ENCODE results near the gene FGF22. TPM values are rescaled to one million over a fixed set of nuclear protein-coding genes. Genes with fewer than 3 reads are reported as not detected.

The FGF22 gene
- polyA plus RNA-seq, 2 of the 4 experiments (the other 2 are of a cell fraction), result 0.13 to 1.0 TPM

GRCh38 chr19:685454-685931 is 45.8 kb downstream of the FGF22 start:
- no peak overlapping the region for H3K4me3 ChIP-seq
- ChIA-PET CTCF (interaction anchor here (3.0 kb wide), 1 partner anchor 49 kb away, joined by 17 read pairs; no protein-coding TSS in a partner anchor), POLR2A (interaction anchor here (1.3 kb wide), 1 partner anchor 18 kb away, joined by 5 read pairs; no protein-coding TSS in a partner anchor)
- 85% methylated on average over 25 of the region's 31 CpGs for WGBS (ENCODE audit: missing lambda C conversion rate)
- H3K4me1 ChIP-seq, result peaks cover 14% of the 10 kb centered on the region; the same call in 2 of the 3 replicates
- DNase-seq (ENCODE audit: low read depth in 1 of 2, low spot score in 1 of 2), result no peak
- no peak overlapping the region; a peak in 1 of 6 replicates for H3K27ac ChIP-seq
- ATAC-seq, result 0 out of 6 replicates have a peak, but pooled peaks of 1 of the 2 experiments have one; percentile 1
- TF ChIP-seq NPAS2 (CRISPR knock-in tag; IDR thresholded peaks at IDR 0.05; ENCODE audit: borderline replicate concordance) (no peak), MAX (IDR thresholded peaks at IDR 0.05) (no peak), REST (IDR thresholded peaks at IDR 0.05) (no peak), BHLHE40 (IDR thresholded peaks at IDR 0.05; ENCODE audit: low read depth, low read length) (no peak), ZNF302 (CRISPR knock-in tag; IDR thresholded peaks at IDR 0.05) (no peak), HEYL (CRISPR knock-in tag; IDR thresholded peaks at IDR 0.05) (no peak), HDAC2 (IDR thresholded peaks at IDR 0.05) (no peak), KDM1A (IDR thresholded peaks at IDR 0.05; ENCODE audit: low read depth) (no peak), MAZ (IDR thresholded peaks at IDR 0.05; ENCODE audit: borderline replicate concordance, low read depth, low read length) (no peak), RAD21 (conservative IDR thresholded peaks at IDR 0.05 in 1 of 2, IDR thresholded peaks at IDR 0.05 in 1 of 2) (no peak), ZFP36 (IDR thresholded peaks at IDR 0.05; ENCODE audit: borderline replicate concordance, partially characterized antibody) (no peak), HOXA7 (CRISPR knock-in tag; IDR thresholded peaks at IDR 0.05) (no peak), HOXB5 (CRISPR knock-in tag; IDR thresholded peaks at IDR 0.05) (no peak), ZSCAN20 (CRISPR knock-in tag; IDR thresholded peaks at IDR 0.05) (no peak), RFX5 (IDR thresholded peaks at IDR 0.05) (no peak), KDM5A (IDR thresholded peaks at IDR 0.05) (no peak), FOXS1 (CRISPR knock-in tag; IDR thresholded peaks at IDR 0.05) (no peak), FOSB (CRISPR knock-in tag; IDR thresholded peaks at IDR 0.05) (no peak), ATOH8 (CRISPR knock-in tag; IDR thresholded peaks at IDR 0.05; ENCODE audit: low read depth) (no peak)
- H3K9me3 ChIP-seq, result no peaks in the 10 kb centered on the region
- no peak for FAIRE-seq
- H3K4me2 ChIP-seq, result no peak overlapping the region

- CTCF ChIA-PET, result interaction anchor here (1.0 to 3.0 kb wide), 5 partner anchors 12 to 103 kb away, joined by 3 to 17 read pairs (median 3); no protein-coding TSS in a partner anchor
- ATAC-seq, result peak; percentile 4 to 27; a peak in 3 of 6 replicates
- H3K4me1 ChIP-seq, result peaks cover 10% of the 10 kb centered on the region; the same call in 2 of the 3 replicates
- DNase-seq (ENCODE audit: low read depth in 1 of 2, low spot score in 1 of 2), result no peak
- FAIRE-seq, result no peak
- POLR2A ChIA-PET, result interaction anchor here (1.3 kb wide), 1 partner anchor 17 kb away, joined by 5 read pairs; no protein-coding TSS in a partner anchor
- no peak overlapping the region for H3K4me3 ChIP-seq
- no peak for TF ChIP-seq POLR2AphosphoS2 (conservative IDR thresholded peaks at IDR 0.05; ENCODE audit: low read length)
- TF ChIP-seq TFCP2L1 (CRISPR knock-in tag; IDR thresholded peaks at IDR 0.05), result no peak
- TF ChIP-seq RCOR1 (IDR thresholded peaks at IDR 0.05; ENCODE audit: low read depth, low read length), result no peak
- TF ChIP-seq BCL3 (IDR thresholded peaks at IDR 0.05), result no peak
- TF ChIP-seq HOXA7 (CRISPR knock-in tag; IDR thresholded peaks at IDR 0.05), result no peak
- TF ChIP-seq HEYL (CRISPR knock-in tag; IDR thresholded peaks at IDR 0.05), result no peak
- no peak for TF ChIP-seq POLR2A (IDR thresholded peaks at IDR 0.05; ENCODE audit: low read length)
- no peak for TF ChIP-seq GATA3 (IDR thresholded peaks at IDR 0.05; ENCODE audit: borderline replicate concordance)
- TF ChIP-seq SMC3 (IDR thresholded peaks at IDR 0.05), result no peak
- TF ChIP-seq HOXB13 (CRISPR knock-in tag; IDR thresholded peaks at IDR 0.05; ENCODE audit: low read depth), result no peak
- TF ChIP-seq ZFP36 (IDR thresholded peaks at IDR 0.05; ENCODE audit: borderline replicate concordance, partially characterized antibody), result no peak
- TF ChIP-seq KDM5A (IDR thresholded peaks at IDR 0.05), result no peak
- no peaks in the 10 kb centered on the region for H3K9me3 ChIP-seq
- no peak overlapping the region for H3K4me2 ChIP-seq
- 64% methylated on average over 4 of the region's 17 CpGs for WGBS (ENCODE audit: missing lambda C conversion rate)
- H3K27ac ChIP-seq, result peak overlapping the region in 1 of 2 experiments; percentile 10; a peak in 1 of 6 replicates
These were observed 47.1 kb downstream of the FGF22 start for GRCh38 chr19:686589-687297.
